ENCODE results near the gene PCSK5. TPM values are rescaled to one million over a fixed set of nuclear protein-coding genes. Genes with fewer than 3 reads are reported as not detected.
"Not testable (repeated sequence)": the region's sequence is repeated elsewhere in the genome, so short reads cannot be mapped to it uniquely, and the experiment has no call there.

PCSK5 gene
- total RNA-seq, 1 donor from 2014 or later = 30.7 TPM

DNA sequence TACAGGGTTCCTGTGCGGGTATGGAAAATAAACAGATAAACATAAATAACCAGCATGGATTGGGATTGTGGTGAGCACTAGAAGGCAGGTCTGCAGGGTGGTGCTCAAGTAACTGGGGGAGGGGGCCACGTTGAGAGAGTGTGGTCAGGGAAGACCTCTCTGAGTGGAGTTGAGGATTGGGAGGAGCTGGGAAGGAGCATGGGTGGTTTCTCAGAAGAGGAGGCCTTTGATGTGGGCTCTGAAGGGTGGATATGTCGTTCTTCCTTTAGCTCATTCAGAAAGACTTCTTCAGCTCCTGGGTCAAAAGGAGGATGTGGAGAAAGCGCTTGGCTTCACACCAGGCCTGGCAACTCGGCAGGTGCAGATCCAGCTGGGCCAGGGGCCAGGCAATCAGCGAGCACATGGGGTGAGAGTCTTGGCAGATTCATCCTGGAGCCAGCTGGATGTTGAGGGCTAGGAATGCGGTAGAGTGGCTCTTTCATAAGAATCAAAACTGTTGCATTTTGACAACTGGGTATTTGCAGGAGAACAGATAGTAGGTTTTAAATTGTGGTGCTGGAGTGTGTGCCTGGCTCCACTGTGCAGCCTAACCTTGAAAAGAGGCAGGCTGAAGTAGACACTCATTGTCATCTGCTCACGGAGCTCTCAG is 71.7 kb downstream of the PCSK5 start:
- Mint-ChIP-seq H3K4me1 (ENCODE audit: unreplicated experiment) (peaks cover 12% of the 10 kb centered on the region), H3K36me3 (no peaks in the 10 kb centered on the region)

DNA sequence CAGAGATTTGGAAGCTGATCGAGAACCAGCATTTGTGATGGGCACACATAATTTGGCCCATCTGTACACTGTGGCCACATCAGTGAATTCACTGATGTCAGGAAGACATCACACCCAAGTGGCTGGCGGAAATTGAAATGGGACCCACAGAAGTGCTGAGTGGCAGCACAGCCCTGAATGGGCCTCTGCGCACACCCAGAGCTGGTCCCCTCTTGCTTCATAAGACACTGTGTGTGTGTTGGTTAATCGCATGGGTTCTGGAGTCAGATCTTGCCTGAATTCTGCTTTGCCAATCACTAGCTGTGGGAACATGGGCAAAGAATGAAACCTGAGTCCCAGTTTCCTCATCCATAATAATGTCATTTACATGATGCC is 72.2 kb downstream of the PCSK5 start:
- H3K36me3 Mint-ChIP-seq = no peaks in the 10 kb centered on the region
- H3K4me3 Mint-ChIP-seq = no peak overlapping the region
- no peaks in the 10 kb centered on the region for H3K9me3 Mint-ChIP-seq
- H3K27ac Mint-ChIP-seq = no peak overlapping the region
- no peak for TF ChIP-seq CTCF (conservative IDR thresholded peaks at IDR 0.05)
- peaks cover 12% of the 10 kb centered on the region for H3K4me1 Mint-ChIP-seq (ENCODE audit: unreplicated experiment)
- DNase-seq (ENCODE audit: extremely low spot score, unreplicated experiment) = no peak
- no peaks in the 10 kb centered on the region for H3K27me3 Mint-ChIP-seq

More for the DNA sequence above, 71.7 kb downstream of the PCSK5 start:
- Mint-ChIP-seq H3K27me3 (no peaks in the 10 kb centered on the region), H3K4me3 (no peak overlapping the region), H3K27ac (no peak overlapping the region), H3K9me3 (no peaks in the 10 kb centered on the region)
- no peak for TF ChIP-seq CTCF (conservative IDR thresholded peaks at IDR 0.05)
- no peak for DNase-seq (ENCODE audit: extremely low spot score, unreplicated experiment)

- H3K27ac Mint-ChIP-seq; H3K36me3 Mint-ChIP-seq; DNase-seq (ENCODE audit: extremely low spot score, unreplicated experiment); H3K9me3 Mint-ChIP-seq; H3K27me3 Mint-ChIP-seq; H3K4me3 Mint-ChIP-seq: not testable (repeated sequence)
- peaks cover 12% of the 10 kb centered on the region for H3K4me1 Mint-ChIP-seq (ENCODE audit: unreplicated experiment)
Observed at GRCh38 chr9:75963321-75963720, 72.8 kb downstream of the PCSK5 start.

GRCh38 chr9:75964427-75964826 is 74.0 kb downstream of the PCSK5 start:
- no peaks in the 10 kb centered on the region for H3K36me3 Mint-ChIP-seq
- no peaks in the 10 kb centered on the region for H3K27me3 Mint-ChIP-seq
- DNase-seq (ENCODE audit: extremely low spot score, unreplicated experiment) = no peak
- H3K9me3 Mint-ChIP-seq = no peaks in the 10 kb centered on the region
- peaks cover 12% of the 10 kb centered on the region for H3K4me1 Mint-ChIP-seq (ENCODE audit: unreplicated experiment)
- peak overlapping the region; percentile 47 for H3K27ac Mint-ChIP-seq
- no peak for TF ChIP-seq CTCF (conservative IDR thresholded peaks at IDR 0.05)
- no peak overlapping the region for H3K4me3 Mint-ChIP-seq

- Mint-ChIP-seq H3K9me3 (no peaks in the 10 kb centered on the region), H3K36me3 (no peaks in the 10 kb centered on the region), H3K4me3 (no peak overlapping the region), H3K27ac (no peak overlapping the region), H3K27me3 (no peaks in the 10 kb centered on the region), H3K4me1 (ENCODE audit: unreplicated experiment) (peaks cover 6% of the 10 kb centered on the region)
- no peak for DNase-seq (ENCODE audit: extremely low spot score, unreplicated experiment)
- TF ChIP-seq CTCF (conservative IDR thresholded peaks at IDR 0.05) = no peak
Observed at GRCh38 chr9:75965231-75965630, 74.8 kb downstream of the PCSK5 start.

- H3K4me1 Mint-ChIP-seq (ENCODE audit: unreplicated experiment) = peaks cover 3% of the 10 kb centered on the region
- H3K4me3 Mint-ChIP-seq = no peak overlapping the region
- no peaks in the 10 kb centered on the region for H3K27me3 Mint-ChIP-seq
- H3K9me3 Mint-ChIP-seq = no peaks in the 10 kb centered on the region
- DNase-seq (ENCODE audit: extremely low spot score, unreplicated experiment) = no peak
- peaks cover 13% of the 10 kb centered on the region for H3K36me3 Mint-ChIP-seq
- no peak overlapping the region for H3K27ac Mint-ChIP-seq
- no peak for TF ChIP-seq CTCF (conservative IDR thresholded peaks at IDR 0.05)
Observed at GRCh38 chr9:75967556-75967955, 77.1 kb downstream of the PCSK5 start.
